AML-193 (cell line): Measurements from ENCODE around the gene FNDC3B.

Experiments used
- DNase-seq, 2 experiments: peaks; one replicate each; lab custom pipeline; 2025; lab: John Stamatoyannopoulos, UW

The FNDC3B gene

DNA sequence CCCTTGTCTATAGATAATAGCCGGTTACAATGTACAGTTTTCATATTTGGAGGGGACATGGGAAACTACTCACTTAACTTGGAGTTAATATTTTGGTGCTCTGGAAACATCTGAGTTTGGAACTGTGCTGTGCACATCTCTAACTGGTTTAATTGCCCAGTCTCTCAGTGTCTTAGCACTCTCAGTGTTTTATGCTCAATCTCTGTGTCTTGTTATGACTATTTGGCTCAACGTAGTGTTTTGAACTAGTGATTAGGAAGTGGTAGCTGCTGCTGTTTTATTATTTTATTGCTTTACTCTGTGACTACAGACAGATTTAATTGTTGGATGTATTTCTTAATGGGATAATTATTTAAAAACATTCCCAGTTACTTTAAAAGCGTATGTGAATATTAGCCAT, 17.0 kb downstream of the FNDC3B start:
- DNase-seq: no peak

DNA sequence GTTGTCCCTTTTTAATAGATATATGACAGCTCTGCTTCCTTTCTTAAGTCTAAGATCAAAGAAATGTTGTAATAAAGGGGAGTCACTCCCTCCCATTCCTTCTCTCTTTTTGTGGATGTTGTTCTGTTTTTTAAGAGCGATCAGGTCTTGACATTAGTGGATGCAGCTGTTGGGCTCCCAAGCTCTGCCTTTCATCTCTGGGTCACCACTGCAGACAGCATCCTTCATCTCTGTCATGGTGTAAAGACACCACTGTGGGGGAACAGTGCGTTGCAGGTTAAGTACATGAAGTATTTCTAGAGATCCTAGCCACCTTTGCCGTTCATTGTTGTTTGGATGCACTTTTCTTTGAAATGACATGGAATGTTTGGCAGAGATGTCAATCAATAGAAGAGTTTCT, 17.7 kb downstream of the FNDC3B start:
- DNase-seq: no peak

DNA sequence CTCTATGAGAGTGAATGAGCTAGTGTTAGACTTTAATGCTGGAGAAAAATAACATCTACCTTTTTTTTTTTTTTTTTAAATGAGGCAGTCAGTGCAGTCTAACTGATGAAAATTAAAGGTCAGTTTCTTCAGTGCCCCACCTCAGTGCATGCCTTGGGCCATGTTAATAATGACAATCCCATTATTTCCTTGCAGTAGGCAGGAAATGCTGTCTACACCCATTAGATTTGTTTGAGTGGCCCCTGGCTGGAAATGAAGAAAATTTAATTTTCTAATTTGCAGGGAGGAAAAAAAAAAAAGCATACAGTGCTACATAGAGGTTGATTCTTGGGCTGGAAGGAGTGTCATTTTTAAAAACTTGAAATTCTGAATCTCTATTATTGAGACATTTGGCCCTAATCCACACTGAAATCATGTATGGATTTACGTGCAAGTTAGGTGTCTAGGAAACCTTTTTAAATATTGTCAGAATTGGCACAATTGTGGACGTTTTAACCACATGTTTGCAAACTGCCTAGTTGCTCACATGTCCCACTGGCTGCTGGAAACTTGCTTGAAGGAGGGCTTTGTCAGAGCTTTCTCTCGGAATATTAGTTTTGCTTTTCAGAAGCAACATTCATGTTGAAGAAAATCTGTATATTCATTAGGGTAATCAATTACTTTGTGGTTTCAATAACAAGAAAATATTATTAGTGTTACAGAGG, 18.4 kb downstream of the FNDC3B start:
- DNase-seq: no peak

DNA sequence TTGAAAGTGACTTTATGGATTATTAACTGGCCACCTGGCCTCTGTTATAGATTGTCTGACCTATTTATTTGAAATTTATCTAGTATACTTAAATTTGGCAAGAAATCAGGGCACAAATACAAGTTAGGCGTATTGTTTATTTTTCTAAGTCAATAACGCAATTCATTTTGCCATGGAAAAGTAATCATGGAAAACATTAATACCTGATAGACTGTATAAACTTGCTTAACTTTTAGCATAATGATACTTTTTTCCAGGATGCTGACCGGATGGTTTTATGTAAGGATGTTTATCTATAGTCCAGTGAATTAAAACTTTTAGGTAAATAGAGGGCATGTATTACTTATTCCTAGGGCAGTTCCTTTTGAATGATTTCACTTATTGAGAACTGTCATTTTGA, 20.2 kb downstream of the FNDC3B start:
- no peak for DNase-seq

DNA sequence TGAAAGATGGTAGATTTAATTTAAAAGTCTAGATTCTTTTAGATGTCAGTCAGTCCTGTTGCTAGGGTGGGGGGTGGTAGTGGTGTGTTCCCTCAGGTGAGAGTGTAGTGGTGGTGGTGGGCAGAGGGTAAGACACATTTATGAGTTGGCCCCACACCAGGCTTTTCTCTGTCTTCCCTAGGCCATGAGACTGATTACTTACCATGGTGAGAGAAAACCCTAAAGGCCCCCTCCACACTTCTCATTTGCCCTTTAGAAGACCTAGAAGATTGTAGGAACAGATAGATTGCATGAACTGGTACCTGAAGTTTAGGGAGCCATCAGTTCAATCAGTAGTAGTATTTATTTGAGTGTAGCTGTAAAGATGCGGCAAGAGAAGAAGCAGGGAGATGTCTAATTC, 20.9 kb downstream of the FNDC3B start:
- DNase-seq: no peak

DNA sequence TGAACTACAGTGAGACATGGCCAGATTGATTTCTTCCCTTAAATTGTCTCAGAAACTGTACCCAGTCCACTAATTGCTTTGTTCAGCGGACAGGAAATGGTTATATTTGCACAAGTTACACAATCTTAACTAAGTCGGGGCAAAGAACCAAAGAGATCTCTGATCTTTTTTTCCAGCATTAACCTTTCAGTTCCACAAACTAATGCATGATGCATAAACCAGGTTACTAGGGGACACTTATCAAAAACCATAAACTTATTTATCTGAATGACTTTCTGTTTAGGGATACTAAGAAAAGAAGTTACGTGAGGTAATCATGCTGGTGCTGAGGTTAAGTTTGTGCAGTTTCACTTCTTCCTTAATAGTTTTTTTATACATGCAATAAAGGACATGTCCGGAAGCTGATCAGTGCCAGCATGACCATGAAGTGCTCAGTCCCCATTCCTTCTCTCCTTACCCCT, 22.4 kb downstream of the FNDC3B start:
- peak; percentile 86 to 87 for DNase-seq

DNA sequence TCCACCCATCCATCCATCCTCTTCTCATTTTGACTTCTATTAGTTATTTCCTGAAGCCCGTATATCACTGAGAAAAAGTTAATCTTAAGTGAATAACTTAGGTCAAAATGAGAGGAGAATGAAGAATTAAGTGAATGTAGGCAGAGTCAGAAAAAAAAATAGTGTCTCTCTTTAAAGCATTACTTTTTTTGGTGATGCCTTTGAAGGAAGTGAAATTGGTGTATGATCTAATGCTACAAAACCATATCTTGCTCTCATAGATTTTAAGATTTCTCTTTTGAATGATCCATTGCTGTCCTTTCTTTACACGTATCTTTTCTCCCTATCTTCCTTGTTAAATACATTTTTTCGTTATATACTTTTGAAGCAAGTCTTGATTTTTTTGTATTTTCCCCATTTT, 23.4 kb downstream of the FNDC3B start:
- DNase-seq: no peak

DNA sequence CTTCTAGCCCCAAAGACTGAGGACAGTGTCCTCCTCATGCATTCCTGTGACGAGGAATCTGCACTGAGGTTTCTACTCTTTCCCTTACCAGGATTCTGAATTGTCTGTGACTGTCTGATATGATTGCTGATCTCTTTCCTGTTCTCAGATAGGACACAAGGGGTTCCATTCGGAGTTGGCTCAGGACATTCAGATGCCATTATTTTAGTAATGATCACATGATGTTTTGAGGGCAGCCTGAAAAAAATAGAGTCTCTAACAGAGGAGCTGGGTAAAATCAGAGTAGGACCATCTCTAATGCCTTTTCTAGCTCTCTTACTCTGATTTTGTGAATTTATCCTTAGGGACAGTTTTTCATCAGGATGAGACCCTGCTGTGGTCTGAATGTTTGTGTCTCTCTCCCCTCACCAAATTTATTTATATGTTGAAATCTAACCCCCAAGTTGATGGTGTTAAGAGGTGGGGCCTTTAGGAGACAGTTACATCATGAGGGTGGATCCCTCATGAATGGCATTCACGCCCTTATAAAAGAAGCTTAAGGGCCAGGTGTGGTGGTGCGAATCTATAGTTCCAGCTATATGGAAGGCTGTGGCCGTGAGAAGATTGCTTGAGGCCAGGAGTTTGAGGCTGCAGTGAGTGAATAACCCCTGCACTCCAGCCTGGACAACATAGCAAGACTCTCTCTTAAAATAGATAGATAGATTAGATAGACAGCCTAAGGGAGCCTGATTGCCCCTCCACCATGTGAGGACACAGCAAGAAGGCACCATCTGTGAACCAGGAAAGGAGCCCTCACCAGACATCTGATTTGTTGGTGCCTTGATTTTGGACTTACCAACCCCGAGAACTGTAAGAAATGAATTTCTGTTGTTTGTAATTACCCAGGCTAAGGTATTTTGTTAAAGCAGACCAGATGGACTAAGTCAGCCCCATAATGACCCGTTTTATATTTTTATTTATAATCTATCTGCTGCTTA, 24.4 kb downstream of the FNDC3B start:
- no peak for DNase-seq

DNA sequence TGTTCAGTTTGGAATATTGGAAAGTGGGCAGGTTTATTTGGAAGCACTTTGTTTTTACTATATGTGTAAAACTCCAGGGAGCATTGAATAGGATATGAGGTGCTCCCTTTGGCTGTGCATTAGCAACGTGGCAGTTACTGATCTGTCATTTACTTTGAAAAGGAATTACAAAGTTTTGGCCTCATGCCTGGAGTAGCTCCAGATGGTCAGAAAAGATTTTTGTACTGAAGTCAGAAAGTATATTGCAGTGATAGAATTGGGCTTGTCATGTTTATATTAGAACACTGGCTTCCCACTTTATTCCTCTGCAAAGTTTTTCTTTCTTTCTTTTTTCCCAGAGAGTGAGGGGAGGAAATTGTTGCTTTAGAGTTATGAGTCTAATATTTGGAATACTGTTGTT, 26.1 kb downstream of the FNDC3B start:
- no peak for DNase-seq

DNA sequence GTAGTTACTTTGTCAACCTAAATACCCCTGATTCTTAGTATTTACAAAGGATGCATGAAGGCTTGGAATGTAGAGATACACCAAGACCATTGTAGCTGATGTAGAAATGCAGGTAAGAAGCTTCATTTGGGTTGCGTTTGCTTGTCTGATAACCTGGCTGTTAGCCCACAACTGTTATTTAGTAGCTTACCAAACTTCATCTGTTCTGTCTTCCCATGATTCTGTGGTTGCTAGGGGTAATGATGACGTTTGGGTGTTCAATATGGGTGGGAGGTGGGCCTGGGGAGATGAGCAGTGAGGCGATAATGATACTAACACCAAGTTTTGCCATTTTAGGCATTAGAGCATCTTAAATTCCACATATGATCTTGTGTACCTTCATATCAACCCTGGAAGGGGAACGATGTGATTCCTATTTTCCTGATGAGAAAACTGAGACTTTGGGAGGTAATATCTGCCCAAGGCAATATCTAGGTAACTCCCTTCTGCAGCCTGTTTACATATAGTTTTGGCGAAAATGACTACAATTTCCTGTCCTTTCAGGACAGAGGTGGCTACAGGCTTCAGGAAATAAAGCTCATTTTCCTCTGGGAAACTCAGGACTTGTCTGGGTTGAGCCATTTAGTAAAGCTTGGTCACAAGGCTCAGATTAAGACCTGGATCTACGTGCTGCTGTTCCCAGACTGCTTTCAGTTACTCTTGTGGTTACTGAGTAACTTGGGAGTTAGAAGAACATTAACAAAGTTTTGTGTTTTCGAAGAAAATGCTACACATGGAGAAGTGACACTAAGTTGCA, 26.8 kb downstream of the FNDC3B start:
- DNase-seq: no peak

DNA sequence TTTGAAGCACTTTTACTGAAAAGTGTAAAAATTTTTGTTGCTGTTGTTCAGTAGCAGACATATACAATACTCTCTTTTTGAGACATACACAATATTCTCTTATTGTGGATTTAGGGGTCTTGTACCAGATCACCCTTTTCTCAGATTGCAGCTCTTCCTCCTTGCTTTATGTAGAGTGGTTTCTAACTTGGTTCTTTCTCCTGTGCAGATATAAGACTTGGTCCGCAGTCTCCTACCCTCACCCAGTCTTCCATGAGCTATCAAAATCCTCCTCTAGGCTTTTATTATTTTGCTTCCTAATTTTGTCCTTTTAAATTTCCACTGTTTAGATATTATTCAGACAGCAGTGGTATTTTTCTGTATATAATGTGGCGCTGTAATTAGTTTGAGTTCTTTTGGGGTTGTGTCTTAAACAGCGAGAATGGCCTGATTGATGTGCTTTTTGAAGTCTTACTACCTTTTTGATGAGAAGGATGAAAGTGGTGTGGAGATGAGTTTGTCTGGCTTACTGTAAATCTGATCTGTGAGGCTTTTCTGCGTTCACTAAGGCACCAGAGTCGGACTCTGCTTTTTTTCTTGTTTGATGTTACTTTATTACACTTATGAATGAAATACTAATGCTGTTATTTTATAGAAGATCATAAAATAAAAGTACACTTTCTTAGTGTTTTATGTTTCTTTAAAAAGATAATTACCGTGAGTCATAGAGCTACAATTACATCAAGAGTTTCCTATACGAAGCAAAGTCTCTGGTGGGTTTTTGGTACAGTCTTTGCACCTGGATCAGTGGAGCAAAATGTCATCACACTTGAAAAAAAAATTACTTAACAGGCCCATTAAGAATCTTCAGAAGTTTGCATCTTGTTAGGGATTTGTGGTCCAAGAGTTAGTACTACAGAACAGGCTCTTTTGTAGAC, 27.8 kb downstream of the FNDC3B start:
- DNase-seq: no peak

DNA sequence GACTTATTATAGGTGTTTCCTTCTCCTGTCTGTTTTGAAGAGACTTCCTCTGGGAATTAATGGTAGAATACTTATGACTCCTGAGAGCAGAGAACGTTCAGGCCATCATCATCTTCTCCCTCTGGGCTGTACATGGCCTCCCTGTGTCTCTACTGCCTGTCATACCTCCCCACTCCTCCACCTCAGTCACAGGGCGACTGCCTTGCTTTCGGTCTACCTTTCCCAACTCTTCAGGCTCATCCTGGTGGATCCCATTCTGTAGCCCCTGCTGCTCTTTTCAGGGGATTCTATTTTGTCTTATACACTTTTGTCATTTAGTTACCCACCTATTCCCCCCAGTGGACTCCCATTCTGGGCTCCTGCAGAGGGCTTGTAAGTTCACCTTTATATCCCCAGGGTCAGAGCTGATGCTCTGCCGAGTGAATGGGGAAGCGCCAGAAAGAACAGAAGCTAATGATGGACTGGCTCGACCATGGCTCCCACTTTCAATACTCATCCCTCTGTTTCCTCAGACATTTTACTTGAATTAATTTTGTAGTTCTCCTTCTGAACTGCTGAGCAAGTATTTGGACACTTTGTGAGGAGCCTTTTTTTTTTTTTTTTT, 28.6 kb downstream of the FNDC3B start:
- DNase-seq: no peak

DNA sequence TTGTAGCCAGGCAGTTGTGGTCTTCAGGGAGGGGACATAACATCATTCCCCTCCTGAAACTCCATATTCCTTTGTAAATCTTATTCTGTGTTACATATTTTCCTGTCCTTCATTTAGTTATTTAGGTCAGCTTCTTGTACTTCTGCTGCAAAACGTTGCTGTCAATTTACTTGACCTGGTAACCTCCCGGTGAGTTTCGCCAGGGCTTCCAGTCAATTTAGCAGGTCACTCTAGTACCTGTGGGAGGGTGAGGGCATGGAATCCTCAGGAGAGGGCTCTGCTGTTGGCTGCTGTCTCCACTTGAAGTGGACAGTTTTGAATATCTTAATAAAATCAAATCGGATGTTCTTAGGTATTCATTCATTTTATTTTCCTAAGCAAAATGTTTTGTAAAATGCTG, 29.6 kb downstream of the FNDC3B start:
- DNase-seq: no peak

DNA sequence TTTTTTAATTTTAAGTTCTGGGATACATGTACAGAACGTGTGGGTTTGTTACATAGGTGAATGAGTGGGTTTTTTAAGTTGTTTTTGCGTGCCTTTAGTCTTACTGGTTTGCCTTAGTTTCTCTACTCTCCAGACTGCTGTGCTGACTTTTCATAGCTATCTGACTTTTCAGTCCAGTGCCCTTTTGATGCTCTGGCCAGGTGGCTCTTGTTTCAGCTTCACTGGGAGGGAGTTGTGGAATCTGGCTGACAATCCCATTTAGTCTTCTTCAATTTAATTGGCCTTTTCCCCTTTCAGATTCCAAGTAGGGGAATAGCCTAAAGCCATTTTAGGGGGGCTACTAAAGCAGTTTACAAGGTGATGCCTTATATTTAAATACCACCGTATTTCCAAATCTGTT, 30.1 kb downstream of the FNDC3B start:
- DNase-seq: no peak

DNA sequence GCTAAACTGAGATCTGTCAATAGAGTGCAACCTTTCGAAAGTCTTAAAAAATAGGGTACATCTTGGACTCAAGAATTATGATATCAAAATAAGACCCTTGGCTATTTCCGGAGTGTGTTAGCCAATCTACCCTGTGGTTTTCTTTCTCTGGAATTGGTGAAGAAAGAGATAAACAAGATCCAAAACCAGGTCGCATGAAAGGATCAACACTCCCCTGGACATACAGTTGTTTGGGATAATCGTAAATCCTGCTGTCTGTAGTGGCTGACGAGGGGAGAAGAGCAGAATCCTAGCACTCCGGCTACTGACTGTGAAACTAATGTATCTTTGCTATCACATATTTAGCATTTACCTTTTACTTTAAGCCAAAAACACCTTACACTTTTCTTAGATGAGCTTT, 30.9 kb downstream of the FNDC3B start:
- DNase-seq: no peak

DNA sequence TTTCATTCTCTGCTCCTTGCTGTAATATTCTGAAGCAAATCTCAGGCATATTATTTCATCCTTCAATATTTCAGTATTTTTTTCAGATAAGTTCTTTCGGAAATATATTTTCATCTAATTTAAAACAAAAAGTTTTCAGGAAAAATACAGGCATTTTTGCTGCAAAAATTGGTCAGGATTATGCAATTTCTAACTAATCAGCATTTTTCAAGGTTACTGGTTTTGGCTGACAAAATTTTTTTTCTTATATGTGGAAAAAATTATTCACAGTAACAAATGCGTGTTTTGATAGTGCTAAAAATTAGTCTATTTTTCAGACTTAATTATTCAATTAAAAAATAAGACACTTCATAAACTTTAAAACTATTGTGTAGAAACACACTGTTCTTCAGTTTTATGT, 31.4 kb downstream of the FNDC3B start:
- DNase-seq: no peak

DNA sequence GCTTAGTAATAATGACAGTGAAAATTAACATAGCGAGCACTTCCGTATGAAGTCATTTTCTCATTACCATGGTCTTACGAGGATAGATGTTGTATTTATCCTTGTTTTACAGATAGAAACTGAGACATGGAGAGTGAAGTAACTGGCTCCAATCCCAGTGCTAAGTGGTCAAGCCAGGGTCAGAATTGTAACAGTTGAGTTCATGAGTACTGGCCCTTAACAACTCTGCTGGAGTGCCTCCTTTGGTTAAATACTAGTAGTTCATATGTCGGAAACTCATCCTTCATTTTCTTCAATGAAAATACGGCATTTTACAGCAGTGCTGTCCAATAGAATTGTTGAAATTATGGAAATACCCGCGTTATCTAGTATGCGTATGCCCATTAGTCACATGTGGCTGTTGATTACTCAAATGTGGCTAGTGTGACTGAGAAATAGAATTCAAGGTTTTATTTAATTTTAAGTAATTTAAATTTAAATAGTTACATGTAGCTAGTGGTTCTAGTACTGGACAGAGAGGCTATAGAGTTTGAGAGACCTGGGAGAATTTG, 32.5 kb downstream of the FNDC3B start:
- no peak for DNase-seq

DNA sequence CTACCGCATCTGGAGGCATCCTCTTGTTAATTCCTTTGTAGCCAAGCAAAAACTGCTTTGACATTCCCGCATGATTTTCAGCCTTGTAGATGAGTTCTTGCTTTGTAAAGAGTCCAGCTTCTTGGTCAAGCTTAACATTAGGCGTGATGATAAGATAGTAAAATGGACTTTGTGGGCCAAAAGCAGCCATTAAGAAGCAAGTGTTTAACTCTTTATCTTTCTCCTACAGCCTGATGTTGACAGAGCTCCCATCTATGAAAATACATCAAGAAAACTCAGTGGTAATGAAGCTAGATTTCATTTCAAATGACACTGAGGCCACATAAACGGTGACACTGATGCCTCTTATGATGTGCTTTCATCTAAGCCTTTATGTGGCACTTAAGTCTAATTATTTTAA, 33.2 kb downstream of the FNDC3B start:
- DNase-seq: no peak

DNA sequence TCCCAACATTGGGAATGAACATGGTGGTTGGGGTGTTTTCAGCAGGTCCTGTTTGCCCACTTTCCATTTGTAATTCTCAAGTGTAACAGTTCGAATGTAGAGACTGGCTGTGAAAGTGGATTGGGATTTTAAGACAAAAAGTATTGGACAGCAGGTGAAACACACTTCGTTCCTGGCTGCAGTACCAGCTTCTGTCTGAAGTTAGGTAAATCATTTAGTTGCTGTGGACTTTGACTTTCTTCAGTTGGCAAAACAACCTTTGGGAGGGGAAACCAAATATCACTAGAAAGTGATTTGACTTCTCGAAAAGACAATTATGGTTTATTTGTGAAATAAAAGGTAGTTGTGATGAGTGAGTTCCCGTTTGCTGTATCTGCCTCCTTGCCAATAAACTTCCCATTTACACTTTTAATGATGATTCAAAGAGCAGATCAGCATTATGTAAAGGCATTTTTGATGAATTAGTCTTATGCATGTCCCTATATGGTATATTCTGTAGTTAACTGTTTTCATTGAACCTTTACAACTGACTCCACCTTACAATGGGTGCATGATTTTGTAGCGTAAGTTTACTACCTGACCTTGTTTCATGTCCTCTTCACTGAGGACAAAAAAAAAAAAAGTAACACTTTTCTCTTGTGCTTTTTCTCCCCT, 34.0 kb downstream of the FNDC3B start:
- DNase-seq: no peak

DNA sequence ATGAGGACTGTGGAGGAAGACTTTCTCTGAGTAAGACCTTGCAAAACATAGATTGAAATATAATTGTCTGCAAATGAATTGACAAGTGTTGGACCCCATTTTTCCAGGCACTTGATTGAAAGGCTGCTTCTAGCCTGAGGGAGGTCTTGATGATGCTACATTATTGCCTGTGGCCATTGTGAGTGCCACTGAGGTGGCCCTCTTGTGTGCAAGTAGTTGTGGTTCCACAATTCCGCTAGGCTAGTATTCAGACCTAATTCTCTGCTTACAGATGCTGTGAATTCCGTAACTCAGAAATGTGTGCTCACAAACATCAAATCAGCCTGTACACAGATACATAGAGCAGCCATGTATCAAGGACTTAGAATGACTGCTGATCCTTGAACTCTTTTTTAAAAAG, 34.7 kb downstream of the FNDC3B start:
- DNase-seq: peak in 1 of 2 experiments; percentile 64
